GM12872 (cell line): Measurements from ENCODE around the gene MCU.

Experiments used
- TF ChIP-seq, protein P1 (sequence below): IDR thresholded peaks from 3 replicates; pipeline ENCODE4 v1.5.1; 2011; ENCODE audit warnings: low read depth, mild to moderate bottlenecking, low read length, moderate library complexity; ENCODE audit not compliant: insufficient read depth

MCU gene

DNA sequence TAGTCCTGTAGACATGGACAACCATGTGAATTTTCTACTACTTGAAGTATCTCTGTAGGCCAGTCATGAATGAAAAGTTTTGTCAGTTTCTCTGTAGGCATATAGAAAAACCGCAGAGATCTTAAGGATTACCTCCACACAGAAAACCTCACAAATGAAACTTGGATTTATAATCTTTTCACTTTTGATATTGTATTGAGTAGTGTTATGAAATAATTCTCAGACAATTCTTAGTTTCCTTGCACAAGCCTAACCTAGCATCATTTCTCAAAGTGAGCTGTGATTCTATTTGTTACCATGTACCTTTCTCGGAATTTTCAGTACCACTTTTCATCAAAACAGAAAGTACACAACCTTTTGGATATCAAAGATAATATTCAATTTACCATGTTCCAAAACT is 150.2 kb downstream of the MCU start:
- TF ChIP-seq, protein P1, sequence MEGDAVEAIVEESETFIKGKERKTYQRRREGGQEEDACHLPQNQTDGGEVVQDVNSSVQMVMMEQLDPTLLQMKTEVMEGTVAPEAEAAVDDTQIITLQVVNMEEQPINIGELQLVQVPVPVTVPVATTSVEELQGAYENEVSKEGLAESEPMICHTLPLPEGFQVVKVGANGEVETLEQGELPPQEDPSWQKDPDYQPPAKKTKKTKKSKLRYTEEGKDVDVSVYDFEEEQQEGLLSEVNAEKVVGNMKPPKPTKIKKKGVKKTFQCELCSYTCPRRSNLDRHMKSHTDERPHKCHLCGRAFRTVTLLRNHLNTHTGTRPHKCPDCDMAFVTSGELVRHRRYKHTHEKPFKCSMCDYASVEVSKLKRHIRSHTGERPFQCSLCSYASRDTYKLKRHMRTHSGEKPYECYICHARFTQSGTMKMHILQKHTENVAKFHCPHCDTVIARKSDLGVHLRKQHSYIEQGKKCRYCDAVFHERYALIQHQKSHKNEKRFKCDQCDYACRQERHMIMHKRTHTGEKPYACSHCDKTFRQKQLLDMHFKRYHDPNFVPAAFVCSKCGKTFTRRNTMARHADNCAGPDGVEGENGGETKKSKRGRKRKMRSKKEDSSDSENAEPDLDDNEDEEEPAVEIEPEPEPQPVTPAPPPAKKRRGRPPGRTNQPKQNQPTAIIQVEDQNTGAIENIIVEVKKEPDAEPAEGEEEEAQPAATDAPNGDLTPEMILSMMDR = no peak

DNA sequence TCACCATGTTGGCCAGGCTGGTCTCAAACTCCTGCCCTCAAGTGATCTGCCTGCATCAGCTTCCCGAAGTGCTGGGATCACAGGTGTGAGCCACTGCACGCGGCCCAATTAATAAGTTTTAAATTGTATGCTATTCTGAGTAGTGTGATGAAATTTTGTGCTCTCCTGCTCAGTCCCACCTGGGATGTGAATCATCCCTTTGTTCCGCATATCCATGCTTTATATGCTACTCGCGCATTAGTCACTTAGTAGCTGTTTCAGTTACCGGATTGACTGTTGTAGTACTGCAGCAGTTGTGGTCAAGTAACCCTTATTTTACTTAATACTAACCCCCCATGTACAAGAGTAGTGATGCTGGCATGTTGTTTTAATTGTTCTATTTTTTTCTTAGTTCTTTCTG is 154.3 kb downstream of the MCU start:
- TF ChIP-seq, protein P1 = no peak

DNA sequence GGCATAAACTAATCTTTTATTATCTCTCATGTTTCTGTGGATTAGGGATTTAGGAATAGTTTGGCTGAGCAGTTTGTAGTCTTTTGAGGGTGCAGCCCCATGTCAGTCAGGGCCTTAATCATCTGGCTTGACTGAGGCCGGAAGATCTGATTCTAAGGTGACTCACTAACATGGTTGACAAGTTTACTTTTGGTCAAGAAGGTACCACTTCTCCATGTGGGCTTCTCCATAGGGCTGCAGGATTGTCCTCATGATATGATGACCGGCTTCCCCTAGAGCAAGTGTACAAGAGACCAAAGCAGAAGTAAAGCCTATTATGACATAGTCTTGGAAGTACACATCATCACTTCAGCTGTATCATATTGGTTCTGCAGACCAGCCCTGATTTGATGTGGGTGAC is 155.7 kb downstream of the MCU start:
- TF ChIP-seq, protein P1 = no peak

DNA sequence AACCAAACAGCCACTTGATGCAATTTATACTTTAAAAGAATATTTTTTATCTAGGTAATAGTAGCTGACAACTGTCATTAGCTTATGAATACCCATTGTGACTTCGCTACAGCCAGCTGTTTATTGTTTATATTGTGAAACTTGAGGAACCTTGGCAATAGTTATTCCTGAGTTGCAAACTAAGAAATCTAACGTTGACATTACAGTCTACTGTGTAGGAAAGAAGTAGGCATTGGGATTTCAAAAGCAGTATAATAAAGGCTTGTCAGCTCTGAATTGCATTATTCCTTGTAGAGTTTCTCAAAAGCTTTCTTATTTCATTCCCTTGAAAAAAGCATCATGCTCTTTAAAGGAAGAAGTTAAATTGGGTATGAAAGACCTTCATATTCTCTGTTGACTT is 158.9 kb downstream of the MCU start:
- TF ChIP-seq, protein P1 = no peak

DNA sequence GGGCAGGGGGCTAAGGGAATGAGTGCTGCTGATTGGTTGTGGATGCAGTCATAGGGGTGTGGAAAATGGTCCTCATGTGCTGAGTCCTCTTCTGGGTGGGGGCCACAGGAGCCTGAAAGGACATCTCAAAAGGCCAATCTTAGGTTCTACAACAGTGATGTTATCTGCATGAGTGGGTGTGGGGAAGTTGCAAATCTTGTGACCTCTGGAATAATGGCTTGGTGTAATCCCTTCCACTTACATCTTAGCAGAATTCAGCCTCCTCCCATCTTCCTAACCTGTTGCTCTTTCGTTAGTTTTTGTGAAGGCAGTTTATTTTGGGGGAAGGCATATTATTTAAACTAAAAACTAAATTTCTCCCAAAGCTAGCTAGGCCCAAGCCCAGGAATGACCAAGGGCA is 159.6 kb downstream of the MCU start:
- TF ChIP-seq, protein P1 = no peak

DNA sequence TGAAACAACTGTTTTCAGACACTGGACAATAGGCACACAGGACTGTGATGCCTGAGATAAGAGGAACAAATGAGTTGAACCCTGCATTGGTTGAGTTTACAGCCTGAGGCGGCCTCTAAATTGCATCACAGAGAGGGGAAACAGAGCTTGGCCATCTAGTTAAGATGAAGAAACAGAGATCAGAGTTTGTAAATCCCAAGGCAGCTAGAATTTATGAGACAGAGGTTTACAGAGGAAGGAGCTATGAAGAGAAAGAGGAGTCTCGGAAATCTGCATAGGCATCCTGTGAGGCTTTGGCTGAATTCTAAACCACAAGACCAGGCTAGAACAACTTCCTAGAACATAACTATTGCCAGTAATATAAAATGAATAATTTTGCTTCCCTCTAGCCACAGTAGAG is 160.6 kb downstream of the MCU start:
- TF ChIP-seq, protein P1 = no peak

DNA sequence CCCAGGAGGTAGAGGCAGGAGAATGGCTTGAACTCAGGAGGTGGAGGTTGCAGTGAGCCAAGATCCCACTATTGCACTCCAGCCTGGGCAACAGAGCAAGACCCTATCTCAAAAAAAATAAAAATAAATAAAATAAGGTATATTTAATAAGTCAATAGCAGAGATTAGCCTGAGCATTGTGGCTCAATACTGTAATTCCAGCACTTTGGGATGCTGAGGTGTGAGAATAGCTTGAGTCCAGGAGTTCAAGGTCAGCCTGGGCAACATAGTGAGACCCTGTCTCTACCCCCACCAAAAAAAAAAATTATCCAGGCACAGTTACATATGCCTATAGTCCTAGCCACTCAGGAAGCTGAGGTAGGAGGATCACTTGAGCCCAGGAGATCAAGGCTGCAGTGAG is 163.2 kb downstream of the MCU start:
- TF ChIP-seq, protein P1 = no peak

DNA sequence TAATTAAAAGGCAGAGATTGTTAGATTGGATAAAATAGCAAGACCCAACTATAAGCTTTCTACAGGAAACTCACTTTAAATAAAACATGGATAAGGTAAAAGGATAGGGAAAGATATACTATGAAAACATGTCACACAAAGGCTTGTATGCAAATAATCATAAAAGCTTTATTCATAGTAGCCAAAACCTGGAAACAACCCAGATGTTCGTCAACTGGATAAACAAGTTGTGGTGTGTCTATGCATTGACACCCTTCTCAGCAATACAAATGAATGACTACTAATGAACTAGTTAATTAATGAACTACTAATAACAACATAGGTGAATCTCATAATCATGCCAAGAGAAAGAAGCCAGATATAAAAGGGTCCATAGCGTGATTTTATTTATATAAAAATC is 163.8 kb downstream of the MCU start:
- TF ChIP-seq, protein P1 = no peak
